Astrocyte (in vitro differentiated cells and primary cell): ENCODE data around the gene INHBC. TPM values are rescaled to one million over a fixed set of nuclear protein-coding genes. Genes with fewer than 3 reads are reported as not detected.
A peak's percentile ranks its signal among the peaks of the same experiment; 100 is the strongest.

Source experiments
- DNase-seq: peaks from one replicate; pipeline ENCODE4 v3.0.0-alpha.2; 2010; ENCODE audit warnings: low read depth
- FAIRE-seq: peaks from 2 replicates; lab custom pipeline; 2011; peaks lifted over from hg19 to GRCh38; lab: Jason Lieb, UNC
- H2AFZ ChIP-seq: 2 replicates; pipeline ENCODE4 v1.6.0; 2012; ENCODE audit warnings: low read depth, low read length, inconsistent platforms
- H3K27ac ChIP-seq: 2 replicates; pipeline ENCODE4 v1.5.1; 2011; ENCODE audit warnings: low read depth, low read length, inconsistent platforms
- H3K27me3 ChIP-seq: 2 replicates; pipeline ENCODE4 v1.6.0; 2011; ENCODE audit warnings: low read length, inconsistent platforms; ENCODE audit not compliant: insufficient read depth
- H3K36me3 ChIP-seq: 2 replicates; pipeline ENCODE4 v1.5.1; 2011; ENCODE audit warnings: low read length, inconsistent platforms; ENCODE audit not compliant: insufficient read depth
- H3K4me1 ChIP-seq: 2 replicates; pipeline ENCODE4 v1.5.1; 2011; ENCODE audit warnings: low read length, inconsistent platforms; ENCODE audit not compliant: insufficient read depth
- H3K4me2 ChIP-seq: 2 replicates; pipeline ENCODE4 v1.6.0; 2012; ENCODE audit warnings: low read length, inconsistent platforms
- H3K4me3 ChIP-seq: 2 replicates; pipeline ENCODE4 v1.5.1; 2011; ENCODE audit warnings: low read depth, mild to moderate bottlenecking, low read length, inconsistent platforms; ENCODE audit not compliant: insufficient read depth
- H3K79me2 ChIP-seq: 2 replicates; pipeline ENCODE4 v1.6.0; 2012; ENCODE audit warnings: mild to moderate bottlenecking, low read length, inconsistent platforms; ENCODE audit not compliant: insufficient read depth
- H3K9ac ChIP-seq: 2 replicates; pipeline ENCODE4 v1.6.0; 2012; ENCODE audit warnings: mild to moderate bottlenecking, low read length, inconsistent platforms
- H3K9me3 ChIP-seq: 2 replicates; pipeline ENCODE4 v1.5.1; 2012; ENCODE audit warnings: low read depth, mild to moderate bottlenecking, low read length, inconsistent platforms; ENCODE audit not compliant: insufficient read depth
- H4K20me1 ChIP-seq: 2 replicates; pipeline ENCODE4 v1.6.0; 2012; ENCODE audit warnings: low read length, inconsistent platforms; ENCODE audit not compliant: insufficient read depth
- H3K27ac Mint-ChIP-seq: one replicate; pipeline ENCODE4 v1.8.0; 2021; ENCODE audit warnings: mild to moderate bottlenecking, mixed read lengths; ENCODE audit not compliant: unreplicated experiment
- H3K27me3 Mint-ChIP-seq: one replicate; pipeline ENCODE4 v1.8.0; 2021; ENCODE audit warnings: low read depth, mixed read lengths; ENCODE audit not compliant: unreplicated experiment
- H3K36me3 Mint-ChIP-seq: one replicate; pipeline ENCODE4 v1.8.0; 2021; ENCODE audit warnings: low read depth, mixed read lengths; ENCODE audit not compliant: unreplicated experiment
- H3K4me1 Mint-ChIP-seq: one replicate; pipeline ENCODE4 v1.8.0; 2021; ENCODE audit warnings: low read depth, mixed read lengths; ENCODE audit not compliant: unreplicated experiment
- H3K4me3 Mint-ChIP-seq: one replicate; pipeline ENCODE4 v1.8.0; 2021; ENCODE audit warnings: mild to moderate bottlenecking, moderate library complexity, mixed read lengths; ENCODE audit not compliant: unreplicated experiment
- H3K9me3 Mint-ChIP-seq: one replicate; pipeline ENCODE4 v1.8.0; 2021; ENCODE audit warnings: mild to moderate bottlenecking, mixed read lengths; ENCODE audit not compliant: unreplicated experiment
- EZH2 ChIP-seq: IDR thresholded peaks from 2 replicates; pipeline ENCODE4 v1.6.1; 2012; ENCODE audit warnings: mild to moderate bottlenecking, low read length, inconsistent platforms; ENCODE audit not compliant: insufficient read depth
- total RNA-seq: library from RNA; stranded (reverse); gene quantifications from 2 replicates; pipeline ENCODE4 v1.2.1, GENCODE V29; 2021
- TF ChIP-seq, protein P1 (sequence below): IDR thresholded peaks from 2 replicates; pipeline ENCODE4 v1.5.1; 2011; ENCODE audit warnings: low read depth, mild to moderate bottlenecking, inconsistent platforms, low read length, moderate library complexity; ENCODE audit not compliant: insufficient read depth

INHBC gene
- total RNA-seq, 1 donor from 2014 or later: not detected

DNA sequence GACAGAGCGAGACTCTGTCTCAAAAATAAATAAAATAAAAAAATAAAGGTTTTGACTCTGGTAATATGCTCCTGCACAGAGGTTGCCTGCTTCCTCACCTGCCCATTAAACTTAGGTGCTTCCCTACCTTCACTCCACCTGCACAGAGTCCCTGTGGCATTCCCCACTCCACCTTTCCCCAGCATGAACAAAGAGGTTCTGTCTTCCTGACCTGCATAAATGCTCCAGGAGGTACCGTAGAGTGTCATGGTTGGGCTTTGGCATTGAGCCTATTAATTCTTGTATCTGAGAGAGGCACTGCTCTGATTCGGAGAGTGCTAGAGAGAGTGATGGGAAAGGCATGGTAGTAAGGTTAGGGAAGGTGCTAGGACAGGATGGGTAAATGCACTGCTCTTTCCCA lies 38.8 kb downstream of the INHBC start:
- Histone ChIP-seq H3K4me2 (no peak overlapping the region), H3K79me2 (no peaks in the 10 kb centered on the region), H3K36me3 (no peaks in the 10 kb centered on the region), H3K9me3 (no peaks in the 10 kb centered on the region), H3K9ac (no peak overlapping the region), H3K4me1 (peaks cover 9% of the 10 kb centered on the region), H2AFZ (no peak overlapping the region), H3K27me3 (peaks cover 46% of the 10 kb centered on the region), H3K27ac (no peak overlapping the region), H3K4me3 (no peak overlapping the region), H4K20me1 (no peaks in the 10 kb centered on the region)
- FAIRE-seq (no peak), DNase-seq (no peak)
- Mint-ChIP-seq H3K27me3 (peaks cover 73% of the 10 kb centered on the region), H3K36me3 (peaks cover 10% of the 10 kb centered on the region), H3K4me3 (no peak overlapping the region), H3K27ac (no peak overlapping the region), H3K4me1 (peaks cover 8% of the 10 kb centered on the region), H3K9me3 (peaks cover 12% of the 10 kb centered on the region)
- TF ChIP-seq EZH2: no peak
- TF ChIP-seq, protein P1, sequence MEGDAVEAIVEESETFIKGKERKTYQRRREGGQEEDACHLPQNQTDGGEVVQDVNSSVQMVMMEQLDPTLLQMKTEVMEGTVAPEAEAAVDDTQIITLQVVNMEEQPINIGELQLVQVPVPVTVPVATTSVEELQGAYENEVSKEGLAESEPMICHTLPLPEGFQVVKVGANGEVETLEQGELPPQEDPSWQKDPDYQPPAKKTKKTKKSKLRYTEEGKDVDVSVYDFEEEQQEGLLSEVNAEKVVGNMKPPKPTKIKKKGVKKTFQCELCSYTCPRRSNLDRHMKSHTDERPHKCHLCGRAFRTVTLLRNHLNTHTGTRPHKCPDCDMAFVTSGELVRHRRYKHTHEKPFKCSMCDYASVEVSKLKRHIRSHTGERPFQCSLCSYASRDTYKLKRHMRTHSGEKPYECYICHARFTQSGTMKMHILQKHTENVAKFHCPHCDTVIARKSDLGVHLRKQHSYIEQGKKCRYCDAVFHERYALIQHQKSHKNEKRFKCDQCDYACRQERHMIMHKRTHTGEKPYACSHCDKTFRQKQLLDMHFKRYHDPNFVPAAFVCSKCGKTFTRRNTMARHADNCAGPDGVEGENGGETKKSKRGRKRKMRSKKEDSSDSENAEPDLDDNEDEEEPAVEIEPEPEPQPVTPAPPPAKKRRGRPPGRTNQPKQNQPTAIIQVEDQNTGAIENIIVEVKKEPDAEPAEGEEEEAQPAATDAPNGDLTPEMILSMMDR: no peak

DNA sequence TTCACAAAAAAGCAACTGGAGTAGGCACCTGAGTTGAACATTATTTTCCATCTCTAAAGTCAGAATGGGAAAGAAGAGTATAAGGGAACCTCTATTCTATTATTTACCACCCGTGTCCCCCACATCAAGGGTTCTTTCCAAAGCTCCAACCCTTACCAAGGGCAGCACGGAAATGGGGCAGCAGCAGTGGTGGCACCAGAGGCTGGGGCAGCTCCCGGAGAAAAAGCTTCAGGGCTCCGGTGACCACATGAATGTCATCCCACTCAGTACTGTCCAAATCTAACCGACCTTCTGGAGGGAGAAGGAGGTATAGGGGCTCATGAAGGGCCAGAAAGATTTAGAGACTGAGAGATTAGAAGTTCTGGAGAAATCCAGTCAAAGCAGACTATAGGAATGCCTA lies 39.3 kb downstream of the INHBC start:
- peaks cover 9% of the 10 kb centered on the region for H3K36me3 Mint-ChIP-seq
- Histone ChIP-seq H3K4me1 (peaks cover 9% of the 10 kb centered on the region), H3K79me2 (no peaks in the 10 kb centered on the region), H4K20me1 (no peaks in the 10 kb centered on the region), H3K4me2 (no peak overlapping the region), H3K9ac (no peak overlapping the region), H3K4me3 (no peak overlapping the region), H2AFZ (no peak overlapping the region), H3K36me3 (no peaks in the 10 kb centered on the region), H3K27ac (no peak overlapping the region), H3K27me3 (peaks cover 46% of the 10 kb centered on the region), H3K9me3 (no peaks in the 10 kb centered on the region)
- H3K27me3 Mint-ChIP-seq: peaks cover 70% of the 10 kb centered on the region
- DNase-seq (no peak), FAIRE-seq (no peak)
- TF ChIP-seq, protein P1: no peak
- TF ChIP-seq EZH2: no peak
- peaks cover 12% of the 10 kb centered on the region for H3K4me1 Mint-ChIP-seq
- peaks cover 16% of the 10 kb centered on the region for H3K9me3 Mint-ChIP-seq
- H3K4me3 Mint-ChIP-seq: no peak overlapping the region
- no peak overlapping the region for H3K27ac Mint-ChIP-seq

DNA sequence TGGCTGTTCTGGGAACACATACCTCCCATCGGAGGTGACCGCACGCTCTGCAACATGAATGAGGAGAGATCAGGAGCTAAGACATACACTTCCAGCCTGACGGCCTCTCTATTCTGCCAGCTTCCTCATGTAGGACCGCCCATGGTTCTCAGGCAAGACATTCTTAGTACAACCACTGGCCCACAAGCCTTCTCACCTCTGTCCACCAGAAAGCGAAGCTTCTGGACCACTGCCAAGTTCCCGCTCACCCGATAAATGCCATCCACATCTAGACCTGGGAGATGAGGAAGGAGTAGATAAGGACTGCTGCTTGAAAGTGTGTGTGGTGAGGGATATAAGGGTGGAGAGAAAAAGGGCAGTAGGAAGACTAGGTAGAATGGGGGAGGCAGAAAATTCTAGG lies 39.8 kb downstream of the INHBC start:
- no peaks in the 10 kb centered on the region for H4K20me1 ChIP-seq
- DNase-seq (no peak), FAIRE-seq (no peak)
- H3K4me1 Mint-ChIP-seq: peaks cover 15% of the 10 kb centered on the region
- H3K4me3 Mint-ChIP-seq: peak overlapping the region; percentile 30
- no peak overlapping the region for H3K9ac ChIP-seq
- peaks cover 67% of the 10 kb centered on the region for H3K27me3 Mint-ChIP-seq
- H3K4me2 ChIP-seq: no peak overlapping the region
- H3K36me3 Mint-ChIP-seq: peaks cover 6% of the 10 kb centered on the region
- TF ChIP-seq, protein P1: no peak
- TF ChIP-seq EZH2: no peak
- no peak overlapping the region for H3K27ac ChIP-seq
- H3K9me3 ChIP-seq: no peaks in the 10 kb centered on the region
- H3K9me3 Mint-ChIP-seq: peaks cover 16% of the 10 kb centered on the region
- H3K27me3 ChIP-seq: peaks cover 46% of the 10 kb centered on the region
- H3K4me1 ChIP-seq: peaks cover 9% of the 10 kb centered on the region
- H3K79me2 ChIP-seq: no peaks in the 10 kb centered on the region
- no peaks in the 10 kb centered on the region for H3K36me3 ChIP-seq
- no peak overlapping the region for H3K4me3 ChIP-seq
- no peak overlapping the region for H3K27ac Mint-ChIP-seq
- no peak overlapping the region for H2AFZ ChIP-seq
